Upper lobe of right lung (tissue), 1 donor: ENCODE data around the gene SEC14L5. TPM values are rescaled to one million over a fixed set of nuclear protein-coding genes. Genes with fewer than 3 reads are reported as not detected.

ENCODE experiments used
- ATAC-seq: fragments of 200-7000 bp; cut with Tn5 transposase; one replicate; pipeline ENCODE4 v1.9.1; 2020; ENCODE audit warnings: mild to moderate bottlenecking, moderate library complexity
- DNase-seq: peaks from one replicate; pipeline ENCODE4 v3.0.0-alpha.2; 2020
- H3K27ac ChIP-seq: fragments of 200-600 bp; one replicate; pipeline ENCODE4 v1.8.0; 2022
- H3K27me3 ChIP-seq: fragments of 200-600 bp; one replicate; pipeline ENCODE4 v1.8.0; 2022; ENCODE audit warnings: mild to moderate bottlenecking
- H3K36me3 ChIP-seq: fragments of 200-600 bp; one replicate; pipeline ENCODE4 v1.8.0; 2022
- H3K4me1 ChIP-seq: fragments of 200-600 bp; one replicate; pipeline ENCODE4 v1.8.0; 2022
- H3K4me3 ChIP-seq: fragments of 200-600 bp; one replicate; pipeline ENCODE4 v1.8.0; 2022; ENCODE audit warnings: mild to moderate bottlenecking
- H3K9me3 ChIP-seq: fragments of 200-600 bp; one replicate; pipeline ENCODE4 v1.8.0; 2022
- intact Hi-C: fragments of 100-400 bp; cut with DNase I; formaldehyde crosslinking; loops from one replicate; pipeline ENCODE4 v1.11.0; 2022
- total RNA-seq: library from RNA; stranded (reverse); fragmentation: NEBNext Ultra II Directional; extraction: Animal tissue kit (Norgen Biotek cat#: 25700); gene quantifications from one replicate; pipeline ENCODE4 v1.2.1, GENCODE V29; 2021
- TF ChIP-seq, protein P1 (sequence below): fragments of 200-600 bp; IDR thresholded peaks from one replicate; pipeline ENCODE4 v1.8.0; 2022; ENCODE audit warnings: antibody characterized with exemption
- donor health status: DM: no; HTN: yes; CAD: no; lungs with severe emphysema.

Gene SEC14L5
- total RNA-seq, 1 donor from 2014 or later, result 0.52 TPM

DNA sequence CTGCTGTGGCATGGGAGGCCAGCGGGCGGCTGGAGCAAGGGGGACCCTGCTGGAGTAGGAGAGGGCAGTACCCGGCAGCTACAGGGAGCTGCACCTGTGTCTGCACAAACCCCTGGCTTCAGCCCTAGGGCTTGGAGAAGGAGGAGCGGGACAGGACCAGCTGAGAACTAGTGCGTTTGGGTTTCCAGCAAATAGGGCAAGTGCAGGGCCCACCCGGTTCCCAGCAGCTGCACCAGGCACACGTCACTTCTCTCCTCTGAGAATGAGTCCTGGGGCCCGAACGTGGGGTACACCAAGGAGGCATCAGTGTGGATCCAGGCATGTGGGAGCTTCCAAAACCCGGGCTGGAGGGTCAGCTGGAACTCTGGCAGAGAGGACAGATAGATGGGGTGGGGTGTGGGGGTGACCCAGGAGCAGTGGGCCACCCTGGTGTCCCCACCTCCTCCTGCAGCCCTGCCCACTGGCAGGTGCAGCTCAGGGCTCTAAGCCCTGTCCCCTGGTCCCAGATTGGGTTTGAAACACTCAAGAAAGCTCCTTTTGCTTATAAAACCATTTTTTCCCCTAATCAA is 102.0 kb downstream of the SEC14L5 start:
- Histone ChIP-seq H3K4me3 (no peak overlapping the region), H3K4me1 (no peaks in the 10 kb centered on the region), H3K27ac (no peak overlapping the region), H3K9me3 (no peaks in the 10 kb centered on the region), H3K27me3 (no peaks in the 10 kb centered on the region), H3K36me3 (peaks cover 9% of the 10 kb centered on the region)
- ATAC-seq (no peak), DNase-seq (peak; percentile 33)
- intact Hi-C loops, result no loop called here
- TF ChIP-seq, protein P1, sequence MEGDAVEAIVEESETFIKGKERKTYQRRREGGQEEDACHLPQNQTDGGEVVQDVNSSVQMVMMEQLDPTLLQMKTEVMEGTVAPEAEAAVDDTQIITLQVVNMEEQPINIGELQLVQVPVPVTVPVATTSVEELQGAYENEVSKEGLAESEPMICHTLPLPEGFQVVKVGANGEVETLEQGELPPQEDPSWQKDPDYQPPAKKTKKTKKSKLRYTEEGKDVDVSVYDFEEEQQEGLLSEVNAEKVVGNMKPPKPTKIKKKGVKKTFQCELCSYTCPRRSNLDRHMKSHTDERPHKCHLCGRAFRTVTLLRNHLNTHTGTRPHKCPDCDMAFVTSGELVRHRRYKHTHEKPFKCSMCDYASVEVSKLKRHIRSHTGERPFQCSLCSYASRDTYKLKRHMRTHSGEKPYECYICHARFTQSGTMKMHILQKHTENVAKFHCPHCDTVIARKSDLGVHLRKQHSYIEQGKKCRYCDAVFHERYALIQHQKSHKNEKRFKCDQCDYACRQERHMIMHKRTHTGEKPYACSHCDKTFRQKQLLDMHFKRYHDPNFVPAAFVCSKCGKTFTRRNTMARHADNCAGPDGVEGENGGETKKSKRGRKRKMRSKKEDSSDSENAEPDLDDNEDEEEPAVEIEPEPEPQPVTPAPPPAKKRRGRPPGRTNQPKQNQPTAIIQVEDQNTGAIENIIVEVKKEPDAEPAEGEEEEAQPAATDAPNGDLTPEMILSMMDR, result no peak

DNA sequence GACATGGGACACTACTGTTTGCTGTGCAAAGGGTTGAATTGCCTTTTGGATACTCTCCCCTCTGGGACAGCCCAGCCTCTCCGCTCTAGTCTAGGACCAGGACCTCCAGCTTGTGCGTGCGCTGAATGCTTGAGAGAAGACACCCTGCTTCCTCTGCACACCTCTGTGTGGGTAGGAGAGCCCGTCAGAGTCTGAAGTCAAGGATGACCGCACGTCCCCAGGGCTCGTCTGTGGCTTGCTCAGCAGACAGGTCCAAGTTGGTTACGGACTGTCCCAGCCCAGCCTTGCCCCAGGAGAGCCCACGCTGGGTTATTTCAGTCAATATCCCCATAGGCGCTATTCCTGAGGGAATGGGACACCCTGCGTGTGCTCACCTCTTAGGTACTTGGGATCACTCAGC is 103.9 kb downstream of the SEC14L5 start:
- no peak for ATAC-seq
- DNase-seq, result peak; percentile 37
- TF ChIP-seq, protein P1, result no peak

DNA sequence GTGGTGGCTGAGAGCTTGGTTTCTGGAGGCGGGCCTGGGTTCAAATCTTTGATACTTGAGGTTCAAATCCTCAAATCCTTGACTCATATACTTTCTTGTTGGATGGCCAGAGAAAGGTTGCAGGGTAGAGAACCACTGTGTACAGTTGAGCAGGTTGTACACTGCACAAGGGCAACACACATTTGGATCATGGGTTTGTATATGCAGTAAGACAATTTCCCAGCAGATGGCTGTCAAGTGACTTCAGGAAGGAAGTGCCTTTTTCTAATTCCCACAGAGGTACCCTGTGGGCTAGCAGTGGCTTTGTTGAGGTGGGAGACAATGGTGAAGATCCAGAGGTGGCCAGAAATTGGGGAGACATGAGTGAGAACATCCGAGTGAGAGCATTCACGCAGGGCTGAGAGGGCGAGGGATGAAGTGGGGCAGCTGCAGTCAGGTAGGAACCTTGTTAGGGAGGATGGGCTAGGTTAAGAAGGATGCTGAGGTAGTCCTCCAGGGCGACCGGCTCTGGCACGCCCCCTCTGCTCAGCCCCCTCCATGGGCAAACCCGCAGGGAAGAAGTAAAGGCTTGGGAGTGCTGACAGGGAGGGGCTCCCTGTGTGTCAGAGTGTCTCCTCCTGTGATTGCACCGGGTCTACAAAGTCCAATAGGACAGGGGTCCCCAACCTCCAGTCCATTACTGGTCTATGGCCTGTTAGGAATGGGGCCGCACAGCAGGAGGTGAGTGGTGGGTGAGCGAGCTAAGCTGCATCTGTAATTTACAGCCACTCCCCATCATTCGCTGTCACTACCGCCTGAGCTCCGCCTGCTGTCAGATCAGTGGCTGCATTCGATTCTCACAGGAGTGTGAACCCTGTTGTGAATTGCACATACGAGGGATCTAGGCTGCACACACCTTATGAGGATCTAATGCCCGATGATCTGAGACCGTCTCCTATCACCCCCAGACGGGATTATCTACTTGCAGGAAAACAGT is 104.9 kb downstream of the SEC14L5 start:
- Histone ChIP-seq H3K36me3 (peaks cover 9% of the 10 kb centered on the region), H3K27ac (no peak overlapping the region), H3K4me3 (no peak overlapping the region), H3K9me3 (no peaks in the 10 kb centered on the region), H3K4me1 (no peaks in the 10 kb centered on the region), H3K27me3 (no peaks in the 10 kb centered on the region)
- TF ChIP-seq, protein P1, result no peak
- no peak for ATAC-seq
- DNase-seq, result peak; percentile 57
- intact Hi-C loops, result no loop called here

More for the DNA sequence above, 103.9 kb downstream of the SEC14L5 start:
- H3K4me3 ChIP-seq, result no peak overlapping the region
- H3K4me1 ChIP-seq, result no peaks in the 10 kb centered on the region
- intact Hi-C loops, result no loop called here
- H3K9me3 ChIP-seq, result no peaks in the 10 kb centered on the region
- H3K27me3 ChIP-seq, result no peaks in the 10 kb centered on the region
- peaks cover 9% of the 10 kb centered on the region for H3K36me3 ChIP-seq
- H3K27ac ChIP-seq, result no peak overlapping the region

DNA sequence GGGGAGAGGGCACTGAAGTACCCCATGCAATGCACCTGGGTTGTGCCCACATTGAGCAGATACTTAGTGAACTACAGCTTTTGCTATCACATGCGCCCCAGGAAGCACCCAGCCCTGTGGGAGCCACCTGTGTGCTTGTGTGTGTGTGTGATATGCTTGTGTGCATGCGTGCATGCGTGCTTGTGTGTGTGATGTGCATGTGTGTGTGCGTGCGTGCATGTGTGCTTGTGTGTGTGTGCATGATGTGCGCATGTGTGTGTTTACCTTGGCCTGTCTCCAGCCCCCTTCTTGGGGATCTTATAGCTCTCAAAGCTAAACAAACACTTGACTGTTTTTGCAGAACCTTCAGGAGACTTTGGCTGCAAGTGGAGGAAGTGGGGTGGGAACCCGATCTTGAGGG is 106.8 kb downstream of the SEC14L5 start:
- intact Hi-C loops, result no loop called here
- H3K9me3 ChIP-seq, result no peaks in the 10 kb centered on the region
- H3K4me1 ChIP-seq, result no peaks in the 10 kb centered on the region
- H3K4me3 ChIP-seq, result peak overlapping the region; percentile 46
- TF ChIP-seq, protein P1, result no peak
- ATAC-seq, result peak; percentile 66
- peaks cover 9% of the 10 kb centered on the region for H3K36me3 ChIP-seq
- DNase-seq, result peak; percentile 85
- no peaks in the 10 kb centered on the region for H3K27me3 ChIP-seq
- peak overlapping the region; percentile 83 for H3K27ac ChIP-seq

DNA sequence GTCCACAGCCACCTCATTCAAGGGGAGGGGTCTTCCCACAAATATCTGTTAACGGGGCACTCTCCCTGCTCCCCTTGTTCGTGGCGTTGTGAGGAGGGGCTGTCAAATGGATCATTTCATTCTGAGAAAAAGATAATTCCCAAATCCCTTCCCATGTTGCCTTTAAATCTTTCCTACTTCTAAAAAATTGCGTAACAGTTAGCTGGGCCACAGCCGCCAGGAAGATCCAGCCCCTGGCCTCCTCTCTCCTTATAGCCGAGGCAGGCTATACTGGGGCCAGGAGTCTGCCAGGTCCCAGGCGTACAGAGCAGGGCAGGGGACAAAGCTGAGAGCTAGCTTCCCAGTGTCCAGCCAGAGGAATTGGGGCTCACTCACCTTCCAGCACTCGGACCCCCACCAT is 107.2 kb downstream of the SEC14L5 start:
- peak; percentile 69 for DNase-seq
- Histone ChIP-seq H3K4me1 (no peaks in the 10 kb centered on the region), H3K9me3 (no peaks in the 10 kb centered on the region), H3K27me3 (no peaks in the 10 kb centered on the region), H3K27ac (peak overlapping the region; percentile 83), H3K4me3 (peak overlapping the region; percentile 46), H3K36me3 (peaks cover 9% of the 10 kb centered on the region)
- peak; percentile 55 for ATAC-seq
- TF ChIP-seq, protein P1, result no peak
- intact Hi-C loops, result no loop called here
